K562 (cell line): Measurements from ENCODE around the gene OR6S1. TPM values are rescaled to one million over a fixed set of nuclear protein-coding genes. Genes with fewer than 3 reads are reported as not detected.
A peak's percentile ranks its signal among the peaks of the same experiment; 100 is the strongest.

Experiments used
- ASH1L ChIP-seq: fragments of 450-650 bp; IDR thresholded peaks from 2 replicates; pipeline ENCODE4 v1.6.1; 2018; ENCODE audit warnings: borderline replicate concordance, mild to moderate bottlenecking, low read depth; ENCODE audit not compliant: partially characterized antibody
- CBX8 ChIP-seq: fragments of 200-600 bp; sonication (generic); IDR thresholded peaks from 2 replicates; pipeline ENCODE4 v1.6.1; 2012; ENCODE audit warnings: borderline replicate concordance, mixed run types, low read depth, mild to moderate bottlenecking, moderate library complexity, mixed read lengths, low read length, control low read depth, inconsistent platforms; ENCODE audit not compliant: poor library complexity, severe bottlenecking; ENCODE audit errors: extremely low read depth
- CHCHD3 ChIP-seq: fragments of 250-450 bp; sonication (Bioruptor Pico); IDR thresholded peaks from 2 replicates; pipeline ENCODE4 v2.1.2; 2022; ENCODE audit warnings: mild to moderate bottlenecking
- HOXB6 ChIP-seq: fragments of 250-450 bp; sonication (Bioruptor Pico); IDR thresholded peaks from 2 replicates; pipeline ENCODE4 v1.5.1; 2022; ENCODE audit warnings: mild to moderate bottlenecking, borderline replicate concordance
- KDM1A ChIP-seq, 2 experiments: fragments of 450-650 bp; IDR thresholded peaks; 2 replicates each; pipeline ENCODE4 v1.6.1; 2016; ENCODE audit warnings: mild to moderate bottlenecking in 2 of 2
- MTA1 ChIP-seq: fragments of 450-650 bp; IDR thresholded peaks from 2 replicates; pipeline ENCODE4 v1.6.1; 2017; ENCODE audit warnings: borderline replicate concordance
- NBN ChIP-seq: fragments of 450-650 bp; IDR thresholded peaks from 2 replicates; pipeline ENCODE4 v1.6.1; 2016; ENCODE audit warnings: low read depth, mild to moderate bottlenecking
- NFIC ChIP-seq: fragments of 450-650 bp; IDR thresholded peaks from 2 replicates; pipeline ENCODE4 v1.6.1; 2017; ENCODE audit warnings: mild to moderate bottlenecking, inconsistent platforms
- NFRKB ChIP-seq: fragments of 450-650 bp; IDR thresholded peaks from 2 replicates; pipeline ENCODE4 v1.6.1; 2016; ENCODE audit warnings: low read depth
- POLR2B ChIP-seq: fragments of 450-650 bp; IDR thresholded peaks from 2 replicates; pipeline ENCODE4 v1.6.1; 2018; ENCODE audit warnings: low read depth; ENCODE audit not compliant: partially characterized antibody
- PYGO2 ChIP-seq: fragments of 450-650 bp; IDR thresholded peaks from 2 replicates; pipeline ENCODE4 v1.6.1; 2016; ENCODE audit warnings: mild to moderate bottlenecking, missing genetic modification characterization, moderate library complexity, missing compliant biosample characterization
- RBM15 ChIP-seq: fragments of 200-400 bp; formaldehyde crosslinking; IDR thresholded peaks from 2 replicates; pipeline ENCODE4 v1.6.1; 2018; ENCODE audit warnings: mild to moderate bottlenecking, low read length, moderate library complexity; ENCODE audit not compliant: insufficient read depth
- SLC30A9 ChIP-seq: fragments of 250-450 bp; sonication (Bioruptor Pico); IDR thresholded peaks from 2 replicates; pipeline ENCODE4 v1.8.0; 2022; ENCODE audit warnings: mild to moderate bottlenecking, moderate library complexity
- SMARCA5 ChIP-seq: fragments of 450-650 bp; IDR thresholded peaks from 2 replicates; pipeline ENCODE4 v1.6.1; 2016
- ZBTB1 ChIP-seq: sonication (generic); formaldehyde crosslinking; IDR thresholded peaks from 2 replicates; pipeline ENCODE4 v1.8.1; 2023; ENCODE audit warnings: missing genetic modification reagents, low read depth, mild to moderate bottlenecking, borderline replicate concordance
- ZBTB7A ChIP-seq: IDR thresholded peaks from 2 replicates; pipeline ENCODE4 v1.6.1; 2011; ENCODE audit warnings: low read depth, mild to moderate bottlenecking, low read length, moderate library complexity, borderline replicate concordance; ENCODE audit not compliant: control insufficient read depth
- ZC3H8 ChIP-seq: fragments of 450-650 bp; IDR thresholded peaks from 2 replicates; pipeline ENCODE4 v1.6.1; 2017
- ZNF134 ChIP-seq: fragments of 250-450 bp; sonication (Bioruptor Pico); conservative IDR thresholded peaks from 2 replicates; pipeline ENCODE4 v1.4.0; 2020
- ZNF431 ChIP-seq: sonication (generic); formaldehyde crosslinking; IDR thresholded peaks from 2 replicates; pipeline ENCODE4 v1.8.0; 2022; ENCODE audit warnings: mild to moderate bottlenecking, missing genetic modification reagents
- ZNF717 ChIP-seq: fragments of 250-450 bp; sonication (Bioruptor Pico); IDR thresholded peaks from 2 replicates; pipeline ENCODE4 v1.5.0; 2021
- polyA plus RNA-seq, 8 experiments: library from polyadenylated mRNA; depleted of rRNA in 4 of 8; stranded (reverse) in 5 of 8; unstranded in 3 of 8; fragments of >200 nt; fragmentation: Nextera tagmentation in 2 of 8; fragmentation: Illumina TruSeq in 1 of 8; extraction: Ambion mirVana in 2 of 8; extraction: Trizol in 1 of 8; gene quantifications; 2 replicates each; pipeline versions ENCODE4 v1.2.1 to v1.2.3, GENCODE V29; 2011 to 2014; ENCODE audit warnings: inconsistent platforms in 1 of 8, missing spikeins in 1 of 8
- total RNA-seq, 7 experiments: library from RNA; depleted of rRNA in 6 of 7; stranded (reverse); fragments of >200 nt in 6 of 7; fragmentation: Illumina TruSeq in 2 of 7; extraction: Trizol in 2 of 7; gene quantifications; 2 replicates each; pipeline versions ENCODE4 v1.2.1 to v1.2.3, GENCODE V29; 2011 to 2021; ENCODE audit warnings: low replicate concordance in 1 of 7
- TF ChIP-seq, protein P1 (sequence below): fragments of 450-650 bp; conservative IDR thresholded peaks from 2 replicates; pipeline ENCODE4 v1.6.1; 2016; ENCODE audit warnings: missing genetic modification characterization, low read depth, mild to moderate bottlenecking, missing compliant biosample characterization, moderate library complexity
- TF ChIP-seq, protein P2 (sequence below): fragments of 250-450 bp; sonication (Bioruptor Pico); IDR thresholded peaks from 2 replicates; pipeline ENCODE4 v1.5.0; 2020; ENCODE audit warnings: mild to moderate bottlenecking, borderline replicate concordance
- TF ChIP-seq, protein P3 (sequence below): fragments of 250-450 bp; sonication (Bioruptor Pico); IDR thresholded peaks from 2 replicates; pipeline ENCODE4 v1.8.0; 2022; ENCODE audit warnings: moderate library complexity, mild to moderate bottlenecking, inconsistent platforms
- TF ChIP-seq, protein P4 (sequence below): fragments of 150-350 bp; conservative IDR thresholded peaks from 2 replicates; pipeline ENCODE4 v1.6.1; 2014; ENCODE audit warnings: low read length

The OR6S1 gene
- total and polyA plus RNA-seq, 9 of the 15 experiments (the other 6 are each of a cell fraction or from before 2014, with no cell fraction given) = not detected

DNA sequence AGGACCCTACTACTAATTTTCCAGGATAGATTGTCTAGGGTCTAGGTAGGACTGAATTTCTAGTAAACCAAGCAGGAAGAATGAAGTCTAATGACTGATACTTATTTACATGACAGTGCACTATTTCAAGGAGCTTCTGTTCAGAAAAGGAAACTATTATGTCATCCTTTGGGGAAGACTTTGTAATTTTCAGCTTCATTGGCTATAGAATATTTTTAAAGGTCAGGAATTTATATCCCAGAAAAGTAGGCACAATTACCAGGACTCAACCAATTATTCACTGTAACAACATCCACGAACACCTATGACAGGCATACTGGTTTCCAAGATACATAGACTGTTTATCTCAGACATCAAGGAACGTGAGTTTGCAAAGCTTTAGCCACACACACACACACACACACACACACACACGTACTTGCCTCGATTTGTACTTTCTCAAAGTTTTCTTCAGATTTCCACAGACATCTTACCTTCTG is 23.2 kb downstream of the OR6S1 start (continued):
- TF ChIP-seq RBM15 (no peak), ZNF431 (CRISPR knock-in tag) (no peak), ZC3H8 (no peak), CHCHD3 (CRISPR knock-in tag) (no peak), ZNF134 (CRISPR knock-in tag) (no peak), CBX8 (no peak), POLR2B (no peak), NFIC (no peak), MTA1 (0 out of 2 replicates have a peak, but pooled peaks have one; percentile 42), ZNF717 (CRISPR knock-in tag) (no peak), ASH1L (no peak), SMARCA5 (0 out of 2 replicates have a peak, but pooled peaks have one; percentile 28), PYGO2 (no peak), SLC30A9 (no peak), ZBTB1 (CRISPR knock-in tag) (no peak), KDM1A (IDR thresholded peaks at IDR 0.05) (peak; percentile 15 to 54; a peak in 2 of 4 replicates), NFRKB (no peak), NBN (no peak), ZBTB7A (no peak), HOXB6 (CRISPR knock-in tag) (no peak)
- TF ChIP-seq, protein P1, sequence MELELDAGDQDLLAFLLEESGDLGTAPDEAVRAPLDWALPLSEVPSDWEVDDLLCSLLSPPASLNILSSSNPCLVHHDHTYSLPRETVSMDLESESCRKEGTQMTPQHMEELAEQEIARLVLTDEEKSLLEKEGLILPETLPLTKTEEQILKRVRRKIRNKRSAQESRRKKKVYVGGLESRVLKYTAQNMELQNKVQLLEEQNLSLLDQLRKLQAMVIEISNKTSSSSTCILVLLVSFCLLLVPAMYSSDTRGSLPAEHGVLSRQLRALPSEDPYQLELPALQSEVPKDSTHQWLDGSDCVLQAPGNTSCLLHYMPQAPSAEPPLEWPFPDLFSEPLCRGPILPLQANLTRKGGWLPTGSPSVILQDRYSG (tag) = no peak
- TF ChIP-seq, protein P2, sequence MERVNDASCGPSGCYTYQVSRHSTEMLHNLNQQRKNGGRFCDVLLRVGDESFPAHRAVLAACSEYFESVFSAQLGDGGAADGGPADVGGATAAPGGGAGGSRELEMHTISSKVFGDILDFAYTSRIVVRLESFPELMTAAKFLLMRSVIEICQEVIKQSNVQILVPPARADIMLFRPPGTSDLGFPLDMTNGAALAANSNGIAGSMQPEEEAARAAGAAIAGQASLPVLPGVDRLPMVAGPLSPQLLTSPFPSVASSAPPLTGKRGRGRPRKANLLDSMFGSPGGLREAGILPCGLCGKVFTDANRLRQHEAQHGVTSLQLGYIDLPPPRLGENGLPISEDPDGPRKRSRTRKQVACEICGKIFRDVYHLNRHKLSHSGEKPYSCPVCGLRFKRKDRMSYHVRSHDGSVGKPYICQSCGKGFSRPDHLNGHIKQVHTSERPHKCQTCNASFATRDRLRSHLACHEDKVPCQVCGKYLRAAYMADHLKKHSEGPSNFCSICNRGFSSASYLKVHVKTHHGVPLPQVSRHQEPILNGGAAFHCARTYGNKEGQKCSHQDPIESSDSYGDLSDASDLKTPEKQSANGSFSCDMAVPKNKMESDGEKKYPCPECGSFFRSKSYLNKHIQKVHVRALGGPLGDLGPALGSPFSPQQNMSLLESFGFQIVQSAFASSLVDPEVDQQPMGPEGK (CRISPR knock-in tag) = no peak
- TF ChIP-seq, protein P3, sequence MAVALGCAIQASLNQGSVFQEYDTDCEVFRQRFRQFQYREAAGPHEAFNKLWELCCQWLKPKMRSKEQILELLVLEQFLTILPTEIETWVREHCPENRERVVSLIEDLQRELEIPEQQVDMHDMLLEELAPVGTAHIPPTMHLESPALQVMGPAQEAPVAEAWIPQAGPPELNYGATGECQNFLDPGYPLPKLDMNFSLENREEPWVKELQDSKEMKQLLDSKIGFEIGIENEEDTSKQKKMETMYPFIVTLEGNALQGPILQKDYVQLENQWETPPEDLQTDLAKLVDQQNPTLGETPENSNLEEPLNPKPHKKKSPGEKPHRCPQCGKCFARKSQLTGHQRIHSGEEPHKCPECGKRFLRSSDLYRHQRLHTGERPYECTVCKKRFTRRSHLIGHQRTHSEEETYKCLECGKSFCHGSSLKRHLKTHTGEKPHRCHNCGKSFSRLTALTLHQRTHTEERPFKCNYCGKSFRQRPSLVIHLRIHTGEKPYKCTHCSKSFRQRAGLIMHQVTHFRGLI = no peak
- TF ChIP-seq, protein P4, sequence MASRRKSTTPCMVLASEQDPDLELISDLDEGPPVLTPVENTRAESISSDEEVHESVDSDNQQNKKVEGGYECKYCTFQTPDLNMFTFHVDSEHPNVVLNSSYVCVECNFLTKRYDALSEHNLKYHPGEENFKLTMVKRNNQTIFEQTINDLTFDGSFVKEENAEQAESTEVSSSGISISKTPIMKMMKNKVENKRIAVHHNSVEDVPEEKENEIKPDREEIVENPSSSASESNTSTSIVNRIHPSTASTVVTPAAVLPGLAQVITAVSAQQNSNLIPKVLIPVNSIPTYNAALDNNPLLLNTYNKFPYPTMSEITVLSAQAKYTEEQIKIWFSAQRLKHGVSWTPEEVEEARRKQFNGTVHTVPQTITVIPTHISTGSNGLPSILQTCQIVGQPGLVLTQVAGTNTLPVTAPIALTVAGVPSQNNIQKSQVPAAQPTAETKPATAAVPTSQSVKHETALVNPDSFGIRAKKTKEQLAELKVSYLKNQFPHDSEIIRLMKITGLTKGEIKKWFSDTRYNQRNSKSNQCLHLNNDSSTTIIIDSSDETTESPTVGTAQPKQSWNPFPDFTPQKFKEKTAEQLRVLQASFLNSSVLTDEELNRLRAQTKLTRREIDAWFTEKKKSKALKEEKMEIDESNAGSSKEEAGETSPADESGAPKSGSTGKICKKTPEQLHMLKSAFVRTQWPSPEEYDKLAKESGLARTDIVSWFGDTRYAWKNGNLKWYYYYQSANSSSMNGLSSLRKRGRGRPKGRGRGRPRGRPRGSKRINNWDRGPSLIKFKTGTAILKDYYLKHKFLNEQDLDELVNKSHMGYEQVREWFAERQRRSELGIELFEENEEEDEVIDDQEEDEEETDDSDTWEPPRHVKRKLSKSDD = no peak
